ENCODE measurements around the gene IRF4.
"Not testable (repeated sequence)": the region's sequence is repeated elsewhere in the genome, so short reads cannot be mapped to it uniquely, and the experiment has no call there.

Gene IRF4

DNA sequence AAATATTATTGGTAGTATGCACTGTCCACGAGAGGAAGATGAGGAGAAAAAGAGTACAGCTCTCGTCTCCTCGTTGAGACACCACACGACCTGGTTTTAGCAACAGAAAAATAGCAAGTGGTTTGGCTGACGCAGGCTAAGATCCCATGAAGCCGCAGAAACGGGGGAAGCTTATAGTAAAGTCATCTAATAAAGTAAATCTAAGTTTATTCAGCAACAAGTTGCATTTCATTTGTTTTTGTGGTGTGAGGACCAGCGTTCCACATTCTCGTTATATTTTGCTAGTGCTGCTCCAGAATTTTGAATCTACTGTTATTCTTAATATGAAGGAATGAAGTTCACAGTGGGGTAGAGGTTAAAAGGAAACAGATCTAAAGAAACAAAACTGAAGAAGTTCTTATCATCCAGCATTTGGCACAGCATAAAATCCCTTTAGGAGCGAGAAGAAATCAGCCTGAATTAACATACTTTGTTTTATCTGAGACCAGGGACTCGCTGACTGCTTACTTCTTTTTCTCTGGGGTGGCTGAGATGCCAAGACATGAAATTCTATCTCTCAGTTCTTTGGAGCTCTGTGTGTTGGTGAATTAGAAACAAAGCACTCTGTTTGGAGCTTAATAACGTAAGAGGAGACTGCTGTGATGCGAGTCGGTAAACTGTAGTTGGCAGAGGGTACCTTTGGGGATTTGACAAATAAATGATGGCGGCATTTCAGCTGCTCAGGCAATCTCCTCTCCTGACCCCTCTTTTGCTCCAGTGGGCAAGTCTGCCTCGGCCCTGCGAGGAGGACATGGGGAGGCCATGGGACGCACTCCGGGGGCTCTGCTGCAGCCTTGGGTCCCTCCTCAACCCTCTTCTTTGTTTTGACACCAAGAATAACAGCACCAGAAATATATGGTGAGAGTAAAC, 24.9 kb upstream of the IRF4 start:
- DNase-seq (ENCODE audit: low read depth, low spot score): no peak

- no peak for DNase-seq (ENCODE audit: low read depth, low spot score)
Measured at GRCh38 chr6:367298-367794, 24.2 kb upstream of the IRF4 start.

- no peak for DNase-seq (ENCODE audit: low read depth, low spot score)
Measured at GRCh38 chr6:367891-368630, 23.5 kb upstream of the IRF4 start.

GRCh38 chr6:369559-370431, 21.8 kb upstream of the IRF4 start:
- DNase-seq (ENCODE audit: low read depth, low spot score): no peak

DNA sequence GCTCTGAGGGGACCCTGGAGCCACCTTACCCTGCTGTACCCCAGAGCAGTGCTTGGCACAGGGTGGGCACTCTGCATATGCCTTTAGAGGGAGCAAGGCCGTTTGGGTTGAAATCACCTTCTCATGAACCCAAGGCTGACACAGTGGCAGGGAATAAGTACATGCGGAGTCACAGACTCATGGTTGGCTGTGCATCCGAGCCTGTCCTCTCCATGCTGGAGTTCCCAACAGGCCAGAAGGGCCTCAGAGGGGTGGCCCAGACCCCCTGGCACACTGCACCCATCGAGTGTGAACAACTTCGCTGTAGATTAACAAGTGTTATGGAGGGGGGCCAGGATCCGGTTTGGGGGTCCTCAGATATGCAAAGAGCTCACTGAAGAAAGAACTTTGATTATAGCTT, 21.0 kb upstream of the IRF4 start:
- no peak for DNase-seq (ENCODE audit: low read depth, low spot score)

GRCh38 chr6:371851-372250, 19.7 kb upstream of the IRF4 start:
- DNase-seq (ENCODE audit: low read depth, low spot score): not testable (repeated sequence)

DNA sequence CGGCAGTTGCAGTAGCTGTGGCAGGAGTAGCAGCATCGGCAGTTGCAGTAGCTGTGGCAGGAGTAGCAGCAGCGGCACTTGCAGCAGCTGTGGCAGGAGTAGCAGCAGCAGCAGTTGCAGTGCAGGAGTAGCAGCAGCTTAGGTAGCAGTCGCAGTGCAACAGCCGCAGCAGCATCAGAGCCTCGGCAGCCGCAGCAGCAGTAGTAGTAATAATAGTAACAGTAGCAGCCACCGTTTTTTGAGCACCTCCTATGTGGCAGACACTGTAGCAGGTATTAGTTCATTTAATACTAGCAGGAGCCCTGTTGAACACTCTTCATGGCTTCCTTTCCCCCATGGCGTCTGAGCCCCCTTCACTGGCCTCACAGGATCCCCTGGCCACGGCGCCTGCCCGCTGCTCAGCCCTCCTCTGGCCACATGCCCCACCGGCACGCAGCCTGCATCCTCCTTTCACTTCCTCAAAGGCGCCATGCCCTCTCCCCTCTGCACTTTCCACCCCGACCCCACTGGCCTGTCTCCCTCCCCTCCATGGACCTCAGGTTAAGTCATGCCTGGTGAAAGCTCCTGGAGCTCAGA, 19.1 kb upstream of the IRF4 start:
- DNase-seq (ENCODE audit: low read depth, low spot score): no peak

- no peak for DNase-seq (ENCODE audit: low read depth, low spot score)
Measured at GRCh38 chr6:373031-373430, 18.5 kb upstream of the IRF4 start.

- no peak for DNase-seq (ENCODE audit: low read depth, low spot score)
Measured at GRCh38 chr6:373773-374724, 17.5 kb upstream of the IRF4 start.

DNA sequence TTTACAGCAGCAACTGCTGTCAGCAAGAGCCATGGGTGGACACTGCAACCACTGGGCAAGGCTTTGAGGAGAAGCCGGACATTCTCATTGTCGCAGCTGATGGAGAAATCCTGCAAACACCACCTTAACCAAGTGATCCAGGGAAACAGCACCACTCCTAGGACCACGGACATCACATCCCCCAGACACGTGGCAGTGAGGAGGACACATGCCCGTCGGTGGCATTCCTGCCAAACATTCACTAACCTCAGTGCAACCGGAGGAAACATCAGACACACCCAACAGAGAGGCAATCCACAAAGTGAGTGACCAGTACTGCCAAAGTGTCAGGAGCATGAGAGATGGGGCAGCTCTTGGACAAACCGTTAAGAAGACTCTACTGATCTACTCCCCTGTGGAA, 16.6 kb upstream of the IRF4 start:
- no peak for DNase-seq (ENCODE audit: low read depth, low spot score)

DNA sequence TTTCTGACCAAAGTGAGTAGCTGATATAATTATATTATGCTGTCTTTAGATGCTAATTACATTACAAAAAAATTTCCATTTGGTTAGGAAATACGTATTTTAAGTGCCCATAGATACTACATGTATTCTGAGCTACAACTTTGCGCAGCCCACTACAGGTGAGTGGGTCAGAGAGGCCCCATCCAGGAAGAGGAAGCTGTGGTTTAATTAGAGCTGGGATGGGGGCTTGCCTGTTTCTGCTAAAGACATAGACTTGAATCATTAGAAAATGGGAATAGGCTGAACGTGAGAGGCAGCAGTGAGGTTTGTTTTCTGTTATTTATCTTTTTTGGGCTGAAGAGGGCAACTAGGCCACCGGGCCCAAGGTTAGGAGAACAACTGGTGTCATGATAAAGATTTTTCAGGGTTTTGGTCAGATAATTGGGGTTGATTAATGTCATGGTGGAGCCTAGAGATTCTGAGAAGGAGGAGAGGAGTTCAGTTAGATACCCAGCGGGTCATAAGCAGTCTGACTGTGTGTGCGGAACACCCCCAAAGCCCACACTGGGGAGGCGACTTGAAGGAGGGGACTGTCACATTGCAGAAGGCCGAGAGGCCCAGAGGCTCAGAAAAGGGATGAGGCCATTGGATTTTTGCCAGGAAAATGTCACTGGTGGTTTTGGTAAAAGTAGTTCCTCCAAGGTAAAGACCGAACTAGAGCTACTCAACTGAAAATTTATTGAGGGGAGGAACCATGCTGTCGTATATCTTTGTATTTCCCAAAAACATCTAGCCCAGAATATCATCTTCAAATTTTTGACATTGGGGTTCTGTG, 14.5 kb upstream of the IRF4 start:
- no peak for DNase-seq (ENCODE audit: low read depth, low spot score)

DNA sequence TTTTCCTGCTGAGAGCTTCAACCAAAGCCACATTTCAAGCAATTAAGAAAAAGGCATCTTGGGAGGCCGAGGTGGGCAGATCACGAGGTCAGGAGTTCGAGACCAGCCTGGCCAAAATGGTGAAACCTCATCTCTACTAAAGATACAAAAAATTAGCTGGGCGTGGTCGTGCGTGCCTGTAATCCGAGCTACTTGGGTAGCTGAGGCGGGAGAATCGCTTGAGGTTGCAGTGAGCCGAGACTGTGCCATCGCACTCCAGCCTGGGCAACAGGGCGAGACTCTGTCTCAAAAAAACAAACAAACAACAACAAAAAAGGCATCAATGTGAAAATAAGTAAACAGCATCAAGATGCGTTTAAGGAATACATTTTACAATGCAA, 13.9 kb upstream of the IRF4 start:
- DNase-seq (ENCODE audit: low read depth, low spot score): not testable (repeated sequence)

- no peak for DNase-seq (ENCODE audit: low read depth, low spot score)
Measured at GRCh38 chr6:378090-378957, 13.2 kb upstream of the IRF4 start.

- no peak for DNase-seq (ENCODE audit: low read depth, low spot score)
Measured at GRCh38 chr6:378958-379409, 12.6 kb upstream of the IRF4 start.

GRCh38 chr6:379410-380181, 12.0 kb upstream of the IRF4 start:
- DNase-seq (ENCODE audit: low read depth, low spot score): no peak

DNA sequence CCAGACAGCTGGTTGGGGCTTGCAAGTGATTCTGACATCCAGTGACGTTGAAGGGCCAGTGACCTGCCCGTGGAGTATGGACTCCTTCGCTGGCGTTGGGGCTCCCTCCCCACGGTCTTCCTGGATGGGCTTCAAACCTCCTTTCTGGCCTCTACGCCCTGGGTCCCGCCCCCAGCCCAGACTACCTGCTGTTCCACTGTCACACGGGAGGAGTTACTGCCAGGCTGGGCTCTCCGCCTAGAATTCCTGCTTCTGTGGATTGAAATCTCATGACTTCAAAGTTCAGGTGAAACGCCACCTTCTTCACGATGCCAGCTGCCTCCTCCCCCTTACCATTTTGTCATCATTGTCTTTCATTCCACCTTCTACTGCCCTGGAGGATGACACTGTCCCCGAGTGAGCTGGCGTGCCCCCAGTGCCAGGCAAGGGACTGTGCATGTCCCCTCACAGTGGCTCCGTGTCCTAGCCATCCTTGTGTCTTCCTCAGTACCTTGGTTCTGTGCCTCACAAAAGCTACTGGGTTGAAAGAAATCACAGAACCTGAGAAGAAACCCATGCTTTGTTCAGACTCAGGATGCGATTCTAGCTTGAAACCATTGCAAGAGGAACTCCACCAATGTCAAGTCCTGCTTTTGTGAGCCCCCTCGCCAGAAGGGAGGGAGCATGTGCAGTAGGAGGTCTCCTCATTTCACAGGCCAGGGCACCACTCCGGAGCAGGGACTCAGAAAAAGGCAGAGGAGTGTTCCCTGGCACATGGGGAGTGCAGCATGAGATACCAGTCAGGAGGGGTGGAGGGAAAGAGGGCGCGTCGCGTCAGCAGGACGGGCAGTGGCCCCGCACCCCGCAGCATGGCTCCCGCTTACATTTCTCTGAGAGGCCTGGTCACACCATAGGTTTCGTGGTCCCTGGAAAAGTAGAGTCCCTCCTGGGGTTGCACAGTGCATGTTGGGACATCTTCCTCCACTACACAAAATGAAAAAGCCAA, 11.0 kb upstream of the IRF4 start:
- no peak for DNase-seq (ENCODE audit: low read depth, low spot score)
